ENCODE data around the gene ZNF419.

Gene ZNF419

GRCh38 chr19:57537953-57538547 lies 50.5 kb downstream of the ZNF419 start:
- no peak for ATAC-seq

Data from activated CD4-positive, CD25-positive, alpha-beta regulatory T cell treated with anti-CD3 and anti-CD28 coated beads, Interleukin-2, amount 50 U/mL, for 24 hours (primary cell).